ENCODE measurements around the gene GTF3C2. TPM values are rescaled to one million over a fixed set of nuclear protein-coding genes. Genes with fewer than 3 reads are reported as not detected.

Gene GTF3C2
- total and polyA plus RNA-seq, 2 of the 13 experiments (the other 11 are each of a cell fraction or from before 2014, with no cell fraction given), result 77.5 to 130 TPM

DNA sequence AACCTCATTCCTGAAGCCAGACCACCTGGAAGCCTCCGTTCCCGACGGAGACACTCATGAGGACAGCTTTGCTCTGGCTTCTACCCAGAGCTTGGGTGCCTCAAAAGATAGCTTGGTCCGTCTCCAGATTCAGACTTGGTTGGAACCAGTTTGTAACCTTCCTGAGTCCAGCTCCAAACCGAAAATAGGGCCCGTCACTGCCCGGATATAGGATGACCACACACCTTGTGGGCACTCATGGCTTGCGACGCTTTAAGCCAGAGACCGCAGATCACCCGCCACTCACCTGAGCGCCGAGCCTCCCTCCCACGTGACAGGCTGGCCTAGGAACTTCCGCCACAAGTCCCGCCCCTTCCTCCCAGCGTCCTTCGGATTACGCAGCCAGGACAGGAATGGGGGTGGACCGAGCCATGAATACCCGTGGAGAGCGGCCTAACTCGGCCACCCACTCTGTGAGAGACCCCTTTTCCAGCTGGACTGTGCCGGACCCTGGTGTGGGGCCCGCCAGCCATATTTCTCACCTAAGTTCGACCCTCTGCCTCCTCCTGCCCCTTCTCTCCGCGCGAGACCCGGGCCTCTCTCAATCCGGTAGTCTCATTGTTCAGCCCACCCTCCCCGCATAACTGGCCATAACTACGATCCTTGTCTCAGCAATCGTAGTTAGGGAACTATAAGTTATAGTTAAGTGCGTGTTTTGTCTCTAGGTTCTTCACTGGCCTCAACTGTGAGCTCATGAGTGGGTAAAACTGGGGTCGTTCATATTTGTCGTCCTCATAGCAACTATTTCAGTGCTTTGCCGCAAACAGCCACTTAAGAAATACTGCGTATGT lies 33.6 kb downstream of the GTF3C2 start, which contains the start of gene MPV17 (continued):
- TF ChIP-seq ZMYM4 (CRISPR knock-in tag; IDR thresholded peaks at IDR 0.05) (peak; percentile 91), SNAPC2 (CRISPR knock-in tag; IDR thresholded peaks at IDR 0.05) (peak; percentile 92), ZNF225 (CRISPR knock-in tag; IDR thresholded peaks at IDR 0.05) (peak; percentile 47; the same call in 1 of the 2 replicates), KLF16 (CRISPR knock-in tag; IDR thresholded peaks at IDR 0.05) (peak in 1 of 2 experiments; percentile 88; a peak in 2 of 4 replicates), ZNF382 (CRISPR knock-in tag; IDR thresholded peaks at IDR 0.05; ENCODE audit: borderline replicate concordance) (no peak), GATAD1 (CRISPR knock-in tag; IDR thresholded peaks at IDR 0.05) (peak; percentile 97), ZNF329 (CRISPR knock-in tag; IDR thresholded peaks at IDR 0.05; ENCODE audit: low read depth) (peak; percentile 76; the same call in 1 of the 2 replicates), ZNF264 (CRISPR knock-in tag; IDR thresholded peaks at IDR 0.05) (no peak; the same call in 1 of the 2 replicates), FOXP1 (IDR thresholded peaks at IDR 0.05) (no peak), FOXP1 (CRISPR knock-in tag; IDR thresholded peaks at IDR 0.05) (peak; percentile 33; the same call in 1 of the 2 replicates), ZKSCAN8 (CRISPR knock-in tag; IDR thresholded peaks at IDR 0.05; ENCODE audit: borderline replicate concordance) (peak; percentile 65), SALL1 (CRISPR knock-in tag; IDR thresholded peaks at IDR 0.05) (peak; percentile 94), ZNF207 (IDR thresholded peaks at IDR 0.05; ENCODE audit: borderline replicate concordance) (no peak), MTF2 (CRISPR knock-in tag; IDR thresholded peaks at IDR 0.05; ENCODE audit: borderline replicate concordance) (peak; percentile 93), SNAI1 (CRISPR knock-in tag; IDR thresholded peaks at IDR 0.05; ENCODE audit: borderline replicate concordance) (no peak; the same call in 1 of the 2 replicates), SYNCRIP (IDR thresholded peaks at IDR 0.05; ENCODE audit: insufficient read depth, low read depth, low read length) (no peak), ZNF607 (CRISPR knock-in tag; IDR thresholded peaks at IDR 0.05; ENCODE audit: borderline replicate concordance) (peak; percentile 97), POLR2AphosphoS5 (IDR thresholded peaks at IDR 0.05; ENCODE audit: low read depth, low read length) (peak; percentile 97), ZNF543 (CRISPR knock-in tag; IDR thresholded peaks at IDR 0.05) (peak; percentile 79; the same call in 1 of the 2 replicates), DNMT3B (CRISPR knock-in tag; conservative IDR thresholded peaks at IDR 0.05) (peak; percentile 51), TOE1 (CRISPR knock-in tag; IDR thresholded peaks at IDR 0.05) (no peak), CREM (IDR thresholded peaks at IDR 0.05) (peak; percentile 81), CREM (CRISPR knock-in tag; IDR thresholded peaks at IDR 0.05) (no peak), ZFP90 (CRISPR knock-in tag; IDR thresholded peaks at IDR 0.05; ENCODE audit: borderline replicate concordance) (peak; percentile 86)
- TF ChIP-seq, protein P1, sequence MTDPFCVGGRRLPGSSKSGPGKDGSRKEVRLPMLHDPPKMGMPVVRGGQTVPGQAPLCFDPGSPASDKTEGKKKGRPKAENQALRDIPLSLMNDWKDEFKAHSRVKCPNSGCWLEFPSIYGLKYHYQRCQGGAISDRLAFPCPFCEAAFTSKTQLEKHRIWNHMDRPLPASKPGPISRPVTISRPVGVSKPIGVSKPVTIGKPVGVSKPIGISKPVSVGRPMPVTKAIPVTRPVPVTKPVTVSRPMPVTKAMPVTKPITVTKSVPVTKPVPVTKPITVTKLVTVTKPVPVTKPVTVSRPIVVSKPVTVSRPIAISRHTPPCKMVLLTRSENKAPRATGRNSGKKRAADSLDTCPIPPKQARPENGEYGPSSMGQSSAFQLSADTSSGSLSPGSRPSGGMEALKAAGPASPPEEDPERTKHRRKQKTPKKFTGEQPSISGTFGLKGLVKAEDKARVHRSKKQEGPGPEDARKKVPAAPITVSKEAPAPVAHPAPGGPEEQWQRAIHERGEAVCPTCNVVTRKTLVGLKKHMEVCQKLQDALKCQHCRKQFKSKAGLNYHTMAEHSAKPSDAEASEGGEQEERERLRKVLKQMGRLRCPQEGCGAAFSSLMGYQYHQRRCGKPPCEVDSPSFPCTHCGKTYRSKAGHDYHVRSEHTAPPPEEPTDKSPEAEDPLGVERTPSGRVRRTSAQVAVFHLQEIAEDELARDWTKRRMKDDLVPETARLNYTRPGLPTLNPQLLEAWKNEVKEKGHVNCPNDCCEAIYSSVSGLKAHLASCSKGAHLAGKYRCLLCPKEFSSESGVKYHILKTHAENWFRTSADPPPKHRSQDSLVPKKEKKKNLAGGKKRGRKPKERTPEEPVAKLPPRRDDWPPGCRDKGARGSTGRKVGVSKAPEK (CRISPR knock-in tag; IDR thresholded peaks at IDR 0.05; ENCODE audit: borderline replicate concordance), result no peak
- TF ChIP-seq, protein P2, sequence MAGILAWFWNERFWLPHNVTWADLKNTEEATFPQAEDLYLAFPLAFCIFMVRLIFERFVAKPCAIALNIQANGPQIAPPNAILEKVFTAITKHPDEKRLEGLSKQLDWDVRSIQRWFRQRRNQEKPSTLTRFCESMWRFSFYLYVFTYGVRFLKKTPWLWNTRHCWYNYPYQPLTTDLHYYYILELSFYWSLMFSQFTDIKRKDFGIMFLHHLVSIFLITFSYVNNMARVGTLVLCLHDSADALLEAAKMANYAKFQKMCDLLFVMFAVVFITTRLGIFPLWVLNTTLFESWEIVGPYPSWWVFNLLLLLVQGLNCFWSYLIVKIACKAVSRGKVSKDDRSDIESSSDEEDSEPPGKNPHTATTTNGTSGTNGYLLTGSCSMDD (CRISPR knock-in tag; IDR thresholded peaks at IDR 0.05), result no peak
- TF ChIP-seq, protein P3, sequence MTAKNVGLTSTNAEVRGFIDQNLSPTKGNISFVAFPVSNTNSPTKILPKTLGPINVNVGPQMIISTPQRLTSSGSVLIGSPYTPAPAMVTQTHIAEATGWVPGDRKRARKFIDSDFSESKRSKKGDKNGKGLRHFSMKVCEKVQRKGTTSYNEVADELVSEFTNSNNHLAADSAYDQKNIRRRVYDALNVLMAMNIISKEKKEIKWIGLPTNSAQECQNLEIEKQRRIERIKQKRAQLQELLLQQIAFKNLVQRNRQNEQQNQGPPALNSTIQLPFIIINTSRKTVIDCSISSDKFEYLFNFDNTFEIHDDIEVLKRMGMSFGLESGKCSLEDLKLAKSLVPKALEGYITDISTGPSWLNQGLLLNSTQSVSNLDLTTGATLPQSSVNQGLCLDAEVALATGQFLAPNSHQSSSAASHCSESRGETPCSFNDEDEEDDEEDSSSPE (CRISPR knock-in tag; IDR thresholded peaks at IDR 0.05), result peak; percentile 76
